ENCODE data around the gene WASHC4. TPM values are rescaled to one million over a fixed set of nuclear protein-coding genes. Genes with fewer than 3 reads are reported as not detected.

The WASHC4 gene
- total RNA-seq, 2 experiments from 2014 or later = 28.7 to 29.2 TPM

GRCh38 chr12:105077435-105077834, 30.1 kb upstream of the WASHC4 start:
- Mint-ChIP-seq H3K36me3 (ENCODE audit: low read depth) (no peaks in the 10 kb centered on the region), H3K27me3 (peaks cover 4% of the 10 kb centered on the region), H3K4me3 (no peak overlapping the region), H3K27ac (no peak overlapping the region), H3K4me1 (ENCODE audit: low read depth) (no peaks in the 10 kb centered on the region), H3K9me3 (no peaks in the 10 kb centered on the region)
- DNase-seq (no peak), ATAC-seq (no peak)
- ChIA-PET CTCF (no interaction called here), POLR2A (no interaction called here)
- TF ChIP-seq CTCF (IDR thresholded peaks at IDR 0.05) = no peak
- intact Hi-C loops (cut with micrococcal nuclease) = no loop called here

- POLR2A ChIA-PET = interaction anchor here (1.1 kb wide), 1 partner anchor 9 kb away, joined by 3 read pairs; no protein-coding TSS in a partner anchor
- no peak for ATAC-seq
- no peak for TF ChIP-seq CTCF (IDR thresholded peaks at IDR 0.05)
- Mint-ChIP-seq H3K9me3 (no peaks in the 10 kb centered on the region), H3K36me3 (ENCODE audit: low read depth) (no peaks in the 10 kb centered on the region), H3K27me3 (peaks cover 15% of the 10 kb centered on the region), H3K4me3 (no peak overlapping the region), H3K27ac (no peak overlapping the region), H3K4me1 (ENCODE audit: low read depth) (peaks cover 5% of the 10 kb centered on the region)
- no peak for DNase-seq
- CTCF ChIA-PET = interaction anchor here (1.1 kb wide), 1 partner anchor 720 kb away, joined by 3 read pairs; no protein-coding TSS in a partner anchor
- intact Hi-C loops (cut with micrococcal nuclease) = no loop called here
Observed at GRCh38 chr12:105078712-105079570, 28.6 kb upstream of the WASHC4 start.

GRCh38 chr12:105083031-105083430, 24.5 kb upstream of the WASHC4 start:
- ChIA-PET POLR2A (interaction anchor here (1.3 kb wide), 1 partner anchor 12 kb away, joined by 5 read pairs; no protein-coding TSS in a partner anchor), CTCF (interaction anchor here (1.1 kb wide), 1 partner anchor 49 kb away, joined by 3 read pairs; no protein-coding TSS in a partner anchor)
- no peak for ATAC-seq
- no peak overlapping the region for H3K27ac Mint-ChIP-seq
- peaks cover 6% of the 10 kb centered on the region for H3K4me1 Mint-ChIP-seq (ENCODE audit: low read depth)
- H3K36me3 Mint-ChIP-seq (ENCODE audit: low read depth) = no peaks in the 10 kb centered on the region
- DNase-seq = no peak
- H3K27me3 Mint-ChIP-seq = peaks cover 21% of the 10 kb centered on the region
- TF ChIP-seq CTCF (IDR thresholded peaks at IDR 0.05) = no peak
- no peak overlapping the region for H3K4me3 Mint-ChIP-seq
- peaks cover 3% of the 10 kb centered on the region for H3K9me3 Mint-ChIP-seq
- intact Hi-C loops (cut with micrococcal nuclease) = no loop called here

- H3K27me3 Mint-ChIP-seq = peaks cover 21% of the 10 kb centered on the region
- TF ChIP-seq CTCF (IDR thresholded peaks at IDR 0.05) = no peak
- ATAC-seq (peak; percentile 31), DNase-seq (peak; percentile 24)
- CTCF ChIA-PET = interaction anchor here (1.1 kb wide), 1 partner anchor 50 kb away, joined by 3 read pairs; no protein-coding TSS in a partner anchor
- H3K27ac Mint-ChIP-seq = no peak overlapping the region
- H3K9me3 Mint-ChIP-seq = peaks cover 3% of the 10 kb centered on the region
- H3K4me3 Mint-ChIP-seq = peak overlapping the region; percentile 74
- POLR2A ChIA-PET = interaction anchor here (1.3 kb wide), 1 partner anchor 12 kb away, joined by 5 read pairs; no protein-coding TSS in a partner anchor
- intact Hi-C loops (cut with micrococcal nuclease) = no loop called here
- H3K36me3 Mint-ChIP-seq (ENCODE audit: low read depth) = no peaks in the 10 kb centered on the region
- H3K4me1 Mint-ChIP-seq (ENCODE audit: low read depth) = peaks cover 6% of the 10 kb centered on the region
Observed at GRCh38 chr12:105083551-105084105, 23.9 kb upstream of the WASHC4 start.
